HPDE6-E6E7 (cell line): ENCODE measurements around the gene GCNA.
"Not testable (repeated sequence)": the region's sequence is repeated elsewhere in the genome, so short reads cannot be mapped to it uniquely, and the experiment has no call there.

ENCODE experiments used
- DNase-seq: peaks from one replicate; pipeline ENCODE4 v3.0.0; 2011; ENCODE audit warnings: missing footprints; ENCODE audit errors: extremely low spot score

GCNA gene

GRCh38 chrX:71558920-71559319 lies 19.3 kb upstream of the GCNA start:
- DNase-seq, result no peak

GRCh38 chrX:71559773-71560172 lies 18.5 kb upstream of the GCNA start:
- not testable (repeated sequence) for DNase-seq

DNA sequence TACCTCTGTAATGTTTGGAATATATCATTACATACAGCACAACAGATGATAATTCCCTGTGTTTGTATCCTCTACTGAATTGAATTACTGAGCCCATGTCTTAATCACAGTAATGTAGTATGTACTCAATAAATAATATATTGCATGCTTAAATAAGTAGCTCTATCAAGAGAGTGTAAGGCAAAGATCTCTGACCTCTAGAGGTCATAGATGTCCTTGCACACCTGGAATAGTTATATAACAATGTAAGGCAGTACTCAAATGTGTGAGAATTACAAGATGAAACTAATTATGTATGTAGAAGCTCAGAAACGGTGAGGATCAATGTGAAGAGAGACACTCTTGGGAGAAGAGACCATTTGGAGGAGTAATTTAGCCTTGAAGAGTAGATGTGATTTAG lies 14.3 kb upstream of the GCNA start:
- DNase-seq, result no peak

DNA sequence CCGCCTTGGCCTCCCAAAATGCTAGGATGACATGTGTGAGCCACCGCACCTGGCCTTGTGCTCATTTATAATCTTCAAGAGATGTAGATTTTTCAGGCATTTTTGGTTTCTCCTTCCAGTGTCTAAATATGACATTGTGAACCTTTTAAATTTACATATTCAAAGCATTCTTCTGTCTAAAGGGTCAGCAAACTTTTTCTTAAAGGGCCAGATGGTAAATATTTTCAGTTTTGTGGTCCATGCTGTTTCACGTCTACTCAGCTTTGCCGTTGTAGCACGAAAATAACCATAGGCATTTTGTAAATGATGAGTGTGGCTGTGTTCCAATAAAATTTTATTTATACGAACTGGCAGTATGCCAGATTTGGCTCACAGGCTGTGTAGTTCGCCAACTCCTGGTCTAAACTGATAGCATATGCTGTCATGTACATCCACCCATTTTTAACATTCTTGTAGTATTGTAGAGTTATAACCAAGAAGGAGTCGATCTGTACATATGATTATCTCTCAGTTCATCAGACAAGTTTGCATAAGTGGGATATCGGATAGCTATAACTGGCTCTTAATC lies 12.7 kb upstream of the GCNA start:
- DNase-seq, result no peak

GRCh38 chrX:71571390-71571789 lies 6.8 kb upstream of the GCNA start:
- not testable (repeated sequence) for DNase-seq

GRCh38 chrX:71573590-71573989 lies 4.6 kb upstream of the GCNA start:
- DNase-seq, result no peak

- no peak for DNase-seq
These were observed 555 bp upstream of the GCNA start for GRCh38 chrX:71577682-71578081.

- DNase-seq, result no peak
These were observed 1.1 kb downstream of the GCNA start for GRCh38 chrX:71579136-71579989.

GRCh38 chrX:71579990-71580380 lies 1.7 kb downstream of the GCNA start:
- DNase-seq, result no peak

GRCh38 chrX:71581210-71581609 lies 3.0 kb downstream of the GCNA start:
- DNase-seq, result no peak

- no peak for DNase-seq
These were observed 8.7 kb downstream of the GCNA start for GRCh38 chrX:71586929-71587328.

DNA sequence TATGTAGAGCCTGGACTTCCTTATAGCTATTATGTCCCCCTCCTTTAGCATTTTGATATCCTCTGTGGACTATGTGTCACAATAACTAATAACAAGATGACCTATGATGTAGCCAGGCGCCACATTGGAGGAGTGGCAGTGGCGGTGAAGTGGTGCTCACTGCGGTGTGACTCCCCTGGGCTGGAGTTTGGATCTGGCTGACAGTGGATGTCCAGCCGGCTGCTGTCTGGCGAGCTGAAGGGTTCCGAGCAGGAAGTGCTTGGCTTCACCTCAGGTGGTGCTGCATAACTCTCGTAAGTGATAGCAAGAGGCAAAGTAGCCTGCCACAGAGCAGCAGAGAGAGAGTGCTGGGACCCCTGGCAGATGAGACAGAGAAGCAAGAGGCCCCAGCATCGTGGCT lies 15.0 kb downstream of the GCNA start:
- not testable (repeated sequence) for DNase-seq

GRCh38 chrX:71599965-71600364 lies 21.7 kb downstream of the GCNA start:
- DNase-seq, result no peak

DNA sequence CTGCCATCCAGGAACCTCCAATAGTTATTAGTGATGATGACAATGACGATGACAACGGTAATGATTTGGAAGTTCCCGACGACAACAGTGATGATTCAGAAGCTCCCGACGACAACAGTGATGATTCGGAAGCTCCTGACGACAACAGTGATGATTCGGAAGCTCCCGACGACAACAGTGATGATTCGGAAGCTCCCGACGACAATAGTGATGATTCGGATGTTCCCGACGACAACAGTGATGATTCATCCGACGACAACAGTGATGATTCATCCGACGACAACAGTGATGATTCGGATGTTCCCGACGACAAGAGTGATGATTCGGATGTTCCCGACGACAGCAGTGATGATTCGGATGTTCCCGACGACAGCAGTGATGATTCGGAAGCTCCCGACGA lies 25.4 kb downstream of the GCNA start:
- DNase-seq, result no peak

- no peak for DNase-seq
These were observed 25.9 kb downstream of the GCNA start for GRCh38 chrX:71604141-71604540.

DNA sequence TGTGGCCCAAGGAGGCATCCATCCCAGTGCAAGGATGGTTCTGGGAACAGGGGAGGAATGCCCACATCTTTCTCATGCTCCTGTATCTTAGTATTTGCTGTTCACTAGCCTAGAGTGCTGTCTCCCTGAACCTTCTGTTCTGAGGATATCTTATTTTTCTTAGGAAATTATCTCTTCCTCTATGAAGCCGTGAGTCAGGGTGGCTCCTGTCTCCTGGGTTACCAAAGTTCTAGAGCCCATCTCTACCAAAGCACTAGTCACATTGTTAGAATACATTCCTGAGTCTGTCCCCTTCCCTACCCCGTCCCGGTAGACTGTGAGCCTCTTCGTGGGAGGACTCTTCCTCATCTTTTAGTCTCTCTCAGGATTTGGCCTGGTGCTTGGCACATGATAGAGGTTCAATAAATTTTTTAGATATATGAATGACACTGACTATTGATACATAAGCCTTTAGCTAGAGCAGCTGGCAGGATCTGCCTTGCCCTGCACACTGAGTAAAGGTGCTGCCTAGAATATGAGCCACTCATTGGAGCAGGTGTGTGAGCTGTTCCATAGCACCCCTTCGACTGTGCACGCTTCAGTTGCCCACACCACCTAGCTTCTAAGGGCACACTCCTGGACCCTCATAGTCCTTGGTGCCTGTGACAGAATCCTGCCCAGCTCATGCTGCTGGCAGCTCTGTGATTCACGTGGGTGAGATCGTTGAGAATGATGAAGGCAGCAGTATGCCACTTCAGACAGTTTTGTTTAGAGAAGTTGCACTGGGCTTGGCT lies 26.7 kb downstream of the GCNA start:
- DNase-seq, result no peak

DNA sequence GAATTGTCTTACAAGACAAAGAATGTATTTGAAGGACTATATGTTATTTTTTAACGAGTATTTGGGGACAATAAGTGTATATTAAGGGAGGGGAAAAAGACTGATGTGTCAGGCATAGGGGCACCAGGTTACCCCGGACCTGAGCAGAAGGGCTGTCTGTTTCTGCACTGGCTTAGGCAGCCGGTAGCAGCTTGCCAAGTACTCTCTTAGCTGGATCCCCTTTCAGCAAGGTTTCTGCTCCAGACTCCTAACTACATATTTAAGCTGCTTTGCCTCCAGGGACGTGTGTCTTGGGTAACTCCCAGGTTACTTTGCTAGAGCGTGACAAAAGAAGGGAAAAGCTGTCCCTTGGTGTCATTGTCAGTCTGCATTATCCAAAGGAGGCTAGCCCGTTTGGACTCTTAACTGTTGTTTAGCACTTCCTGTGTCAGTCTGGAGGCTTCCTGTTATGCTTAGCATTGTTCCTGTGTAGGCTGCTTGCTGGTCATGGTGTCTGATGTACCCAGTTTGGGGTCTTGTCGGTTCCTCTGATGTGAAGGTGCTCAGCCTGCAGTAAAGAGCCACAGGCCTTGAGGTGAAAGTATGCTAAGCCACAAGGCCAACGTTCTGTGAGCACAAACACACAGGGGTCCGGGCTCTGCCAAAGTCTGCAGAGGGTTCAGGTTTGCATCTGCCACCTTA lies 28.4 kb downstream of the GCNA start:
- DNase-seq, result no peak

GRCh38 chrX:71607488-71607887 lies 29.3 kb downstream of the GCNA start:
- DNase-seq, result no peak

- no peak for DNase-seq
These were observed 31.0 kb downstream of the GCNA start for GRCh38 chrX:71609095-71609750.

- not testable (repeated sequence) for DNase-seq
These were observed 33.5 kb downstream of the GCNA start for GRCh38 chrX:71611736-71612135.

DNA sequence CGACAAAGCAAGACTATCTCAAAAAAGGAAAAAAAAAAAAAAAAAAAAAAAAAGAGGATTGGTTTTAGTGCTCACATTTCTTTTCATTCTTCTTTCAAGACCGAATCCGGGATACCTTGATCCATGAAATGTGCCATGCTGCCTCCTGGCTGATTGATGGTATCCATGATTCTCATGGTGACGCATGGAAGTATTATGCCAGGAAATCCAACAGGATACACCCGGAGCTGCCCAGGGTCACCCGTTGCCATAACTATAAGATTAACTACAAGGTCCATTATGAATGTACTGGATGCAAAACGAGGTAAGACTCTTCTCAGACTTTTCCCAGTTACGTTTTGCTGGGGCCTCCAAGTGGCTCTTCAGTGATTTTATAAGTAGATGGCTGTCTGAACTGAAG lies 34.0 kb downstream of the GCNA start:
- DNase-seq, result no peak

DNA sequence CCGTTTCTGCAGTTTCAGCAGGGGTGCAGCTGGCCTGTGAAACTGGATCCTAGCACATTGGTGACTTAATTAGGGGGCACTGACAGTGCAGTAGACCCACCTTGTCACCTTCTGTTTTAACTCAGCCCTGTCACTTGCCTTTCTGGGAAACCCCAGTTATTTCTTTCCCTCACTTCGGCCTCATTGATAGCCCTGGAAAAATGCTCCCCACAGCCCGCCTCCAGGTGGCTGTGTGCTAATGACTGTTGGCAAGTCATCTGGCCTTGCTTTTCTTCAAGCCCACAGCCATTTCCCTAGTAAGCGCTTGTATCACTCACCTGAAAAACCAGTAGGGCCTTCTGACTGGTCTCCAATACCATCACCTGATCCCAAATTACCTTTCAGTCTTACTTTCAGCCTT lies 36.8 kb downstream of the GCNA start:
- no peak for DNase-seq
